ENCODE data around the gene ADPRH.
"Not testable (repeated sequence)": the region's sequence is repeated elsewhere in the genome, so short reads cannot be mapped to it uniquely, and the experiment has no call there.

The ADPRH gene

DNA sequence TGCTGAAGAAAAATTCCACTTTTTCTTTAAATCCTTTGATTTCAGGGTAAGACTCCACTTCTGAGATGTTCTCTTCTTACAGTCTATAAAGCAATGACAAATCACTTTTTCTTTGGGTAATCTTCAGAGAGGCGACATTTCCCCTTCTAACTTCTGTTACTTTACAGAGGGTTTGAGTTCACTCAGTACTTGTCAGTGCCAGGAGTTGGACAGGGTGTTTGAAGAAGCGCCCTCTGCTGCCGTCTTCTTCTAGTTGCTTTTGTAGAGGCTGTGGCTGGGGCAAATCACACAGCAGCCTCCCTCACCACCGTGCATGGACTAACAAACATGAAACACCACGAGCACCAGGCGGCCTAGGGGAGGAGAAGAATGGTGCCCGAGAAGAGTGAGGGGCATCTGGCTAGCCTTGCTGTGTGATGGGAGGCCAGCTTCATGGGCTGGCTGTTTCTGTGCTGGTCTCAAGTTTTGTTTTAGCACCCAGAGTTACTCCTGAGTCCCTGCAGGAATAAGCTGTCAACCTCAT, 19.8 kb upstream of the ADPRH start, which contains the start of gene CD80:
TSS of gene CD80 (minus strand) at position 174 of the 523 bp plus-strand sequence. CDS start 1,886 bp downstream, outside the sequence.
- H3K36me3 ChIP-seq = no peaks in the 10 kb centered on the region
- TF ChIP-seq, protein P1, sequence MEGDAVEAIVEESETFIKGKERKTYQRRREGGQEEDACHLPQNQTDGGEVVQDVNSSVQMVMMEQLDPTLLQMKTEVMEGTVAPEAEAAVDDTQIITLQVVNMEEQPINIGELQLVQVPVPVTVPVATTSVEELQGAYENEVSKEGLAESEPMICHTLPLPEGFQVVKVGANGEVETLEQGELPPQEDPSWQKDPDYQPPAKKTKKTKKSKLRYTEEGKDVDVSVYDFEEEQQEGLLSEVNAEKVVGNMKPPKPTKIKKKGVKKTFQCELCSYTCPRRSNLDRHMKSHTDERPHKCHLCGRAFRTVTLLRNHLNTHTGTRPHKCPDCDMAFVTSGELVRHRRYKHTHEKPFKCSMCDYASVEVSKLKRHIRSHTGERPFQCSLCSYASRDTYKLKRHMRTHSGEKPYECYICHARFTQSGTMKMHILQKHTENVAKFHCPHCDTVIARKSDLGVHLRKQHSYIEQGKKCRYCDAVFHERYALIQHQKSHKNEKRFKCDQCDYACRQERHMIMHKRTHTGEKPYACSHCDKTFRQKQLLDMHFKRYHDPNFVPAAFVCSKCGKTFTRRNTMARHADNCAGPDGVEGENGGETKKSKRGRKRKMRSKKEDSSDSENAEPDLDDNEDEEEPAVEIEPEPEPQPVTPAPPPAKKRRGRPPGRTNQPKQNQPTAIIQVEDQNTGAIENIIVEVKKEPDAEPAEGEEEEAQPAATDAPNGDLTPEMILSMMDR (IDR thresholded peaks at IDR 0.05) = no peak
- H3K27me3 ChIP-seq = no peaks in the 10 kb centered on the region
- no peaks in the 10 kb centered on the region for H3K9me3 ChIP-seq
- no peak within 1 kb of the TSS for H3K27ac ChIP-seq
- H3K4me1 ChIP-seq (ENCODE audit: control insufficient read depth in 1 of 2, insufficient read depth in 1 of 2, low read depth in 1 of 2, low read length in 1 of 2) = no peaks in the 10 kb centered on the region
- H3K4me3 ChIP-seq (ENCODE audit: low read depth in 1 of 2, low read length in 1 of 2) = no peak within 1 kb of the TSS

DNA sequence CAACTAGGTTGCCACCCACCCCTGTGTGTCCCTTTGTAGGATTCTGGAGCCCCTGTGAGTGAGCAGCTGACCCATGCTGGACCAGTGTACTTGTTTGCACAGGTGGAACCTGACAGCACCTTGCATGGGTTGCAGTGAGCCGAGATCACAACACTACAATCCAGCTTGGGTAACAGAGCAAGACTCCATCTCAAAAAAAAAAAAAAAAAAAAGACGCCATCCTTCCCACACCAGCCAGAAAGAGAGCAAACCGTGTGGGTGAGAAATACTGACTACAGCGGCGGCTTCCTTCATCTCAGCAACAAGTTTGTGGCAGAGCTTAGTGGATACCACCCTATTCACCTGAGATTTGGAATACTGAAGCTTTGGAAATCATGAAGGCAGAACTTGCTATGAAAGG, 19.1 kb upstream of the ADPRH start:
- Histone ChIP-seq H3K27me3 (no peaks in the 10 kb centered on the region), H3K4me1 (ENCODE audit: control insufficient read depth in 1 of 2, insufficient read depth in 1 of 2, low read depth in 1 of 2, low read length in 1 of 2) (no peaks in the 10 kb centered on the region), H3K9me3 (no peaks in the 10 kb centered on the region), H3K36me3 (no peaks in the 10 kb centered on the region), H3K4me3 (ENCODE audit: low read depth in 1 of 2, low read length in 1 of 2) (no peak overlapping the region), H3K27ac (no peak overlapping the region)
- TF ChIP-seq, protein P1 (IDR thresholded peaks at IDR 0.05) = no peak

DNA sequence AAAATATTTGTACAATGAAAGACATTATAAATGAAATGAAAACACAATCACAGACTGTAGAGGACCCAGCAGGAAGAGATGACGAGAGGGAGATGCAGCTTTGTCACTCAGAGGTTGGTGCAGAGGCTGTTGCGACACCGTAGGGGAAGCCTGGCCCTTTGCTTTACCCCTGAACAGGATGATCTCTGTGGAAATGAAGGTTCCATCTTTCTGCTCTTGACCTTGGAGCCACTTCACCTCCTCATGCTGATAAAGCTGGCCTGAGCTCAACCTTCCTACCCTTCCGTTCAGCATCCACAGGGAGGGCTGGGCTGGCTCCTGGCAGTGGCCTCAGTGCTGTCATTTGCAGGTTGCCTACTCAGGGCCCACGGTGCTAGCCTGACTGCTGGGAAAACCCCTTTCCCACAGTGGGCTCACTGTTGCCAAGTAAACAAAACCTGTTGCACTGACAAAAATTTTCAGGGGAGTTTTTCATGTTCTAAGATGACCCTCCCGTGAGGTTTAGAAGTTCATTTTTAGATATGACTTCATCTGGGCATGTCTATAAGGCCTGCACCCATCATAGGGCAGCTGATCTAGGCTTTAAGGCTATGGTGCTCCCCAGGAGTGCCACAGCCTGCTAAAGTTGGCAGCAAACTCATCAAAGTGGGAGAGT, 16.9 kb upstream of the ADPRH start:
- TF ChIP-seq, protein P1 (IDR thresholded peaks at IDR 0.05) = no peak
- Histone ChIP-seq H3K36me3 (no peaks in the 10 kb centered on the region), H3K9me3 (no peaks in the 10 kb centered on the region), H3K4me3 (ENCODE audit: low read depth in 1 of 2, low read length in 1 of 2) (no peak overlapping the region), H3K27ac (no peak overlapping the region), H3K27me3 (no peaks in the 10 kb centered on the region), H3K4me1 (ENCODE audit: control insufficient read depth in 1 of 2, insufficient read depth in 1 of 2, low read depth in 1 of 2, low read length in 1 of 2) (no peaks in the 10 kb centered on the region)

DNA sequence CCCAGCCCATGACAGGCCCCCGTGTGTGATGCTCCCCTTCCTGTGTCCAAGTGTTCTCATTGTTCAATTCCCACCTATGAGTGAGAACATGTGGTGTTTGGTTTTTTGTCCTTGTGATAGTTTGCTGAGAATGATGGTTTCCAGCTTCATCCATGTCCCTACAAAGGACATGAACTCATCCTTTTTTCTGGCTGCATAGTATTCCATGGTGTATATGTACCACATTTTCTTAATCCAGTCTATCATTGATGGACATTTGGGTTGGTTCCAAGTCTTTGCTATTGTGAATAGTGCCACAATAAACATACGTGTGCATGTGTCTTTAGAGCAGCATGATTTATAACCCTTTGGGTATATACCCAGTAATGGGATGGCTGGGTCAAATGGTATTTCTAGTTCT, 16.0 kb upstream of the ADPRH start:
- not testable (repeated sequence) for H3K4me1 ChIP-seq (ENCODE audit: control insufficient read depth in 1 of 2, insufficient read depth in 1 of 2, low read depth in 1 of 2, low read length in 1 of 2); H3K9me3 ChIP-seq; H3K27me3 ChIP-seq; H3K36me3 ChIP-seq; H3K4me3 ChIP-seq (ENCODE audit: low read depth in 1 of 2, low read length in 1 of 2); H3K27ac ChIP-seq

DNA sequence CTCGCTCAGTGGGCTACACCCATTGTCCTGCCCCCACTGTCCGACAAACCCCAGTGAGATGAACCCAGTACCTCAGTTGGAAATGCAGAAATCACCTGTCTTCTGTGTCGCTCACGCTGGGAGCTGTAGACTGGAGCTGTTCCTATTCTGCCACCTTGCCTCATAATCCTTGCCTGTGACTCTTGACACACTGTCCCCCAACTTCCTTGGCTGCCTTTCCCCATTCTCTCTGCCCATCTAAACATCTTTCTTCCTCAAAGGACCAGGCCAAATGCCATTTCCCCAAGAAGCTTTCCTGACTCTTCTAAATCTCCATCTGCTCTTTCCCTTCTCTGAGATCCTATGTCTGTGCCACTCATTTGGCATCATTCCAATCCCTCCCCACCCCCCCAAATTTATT, 10.1 kb upstream of the ADPRH start:
- Histone ChIP-seq H3K9me3 (no peaks in the 10 kb centered on the region), H3K36me3 (no peaks in the 10 kb centered on the region), H3K27me3 (no peaks in the 10 kb centered on the region), H3K27ac (no peak overlapping the region), H3K4me3 (ENCODE audit: low read depth in 1 of 2, low read length in 1 of 2) (no peak overlapping the region), H3K4me1 (ENCODE audit: control insufficient read depth in 1 of 2, insufficient read depth in 1 of 2, low read depth in 1 of 2, low read length in 1 of 2) (no peaks in the 10 kb centered on the region)
- TF ChIP-seq, protein P1 (IDR thresholded peaks at IDR 0.05) = no peak

DNA sequence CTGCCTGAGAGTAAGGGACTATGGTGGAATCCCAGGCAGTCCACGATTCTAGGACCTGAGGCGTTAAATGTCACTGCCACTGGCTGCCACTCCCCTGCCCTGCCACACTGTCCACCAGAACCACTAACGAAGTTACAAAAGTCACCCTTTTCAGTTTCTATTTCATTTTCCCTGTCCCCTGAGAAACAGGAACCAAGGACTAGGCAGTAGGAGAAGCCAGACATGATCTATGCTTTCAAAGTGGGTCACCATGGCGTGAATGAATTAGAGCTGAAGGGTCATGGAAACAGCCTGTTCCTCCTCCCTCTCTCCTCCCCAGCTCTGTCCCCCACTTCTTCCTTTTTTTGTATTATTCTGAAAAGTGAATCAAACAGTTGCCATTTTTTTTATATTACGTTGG, 9.1 kb upstream of the ADPRH start:
- Histone ChIP-seq H3K27me3 (no peaks in the 10 kb centered on the region), H3K36me3 (no peaks in the 10 kb centered on the region), H3K4me1 (ENCODE audit: control insufficient read depth in 1 of 2, insufficient read depth in 1 of 2, low read depth in 1 of 2, low read length in 1 of 2) (no peaks in the 10 kb centered on the region), H3K4me3 (ENCODE audit: low read depth in 1 of 2, low read length in 1 of 2) (no peak overlapping the region), H3K9me3 (no peaks in the 10 kb centered on the region), H3K27ac (no peak overlapping the region)
- TF ChIP-seq, protein P1 (IDR thresholded peaks at IDR 0.05) = no peak

All from neutrophil (primary cell).